Muscle of back (tissue), 11 donors: ENCODE measurements around the gene DOK4. TPM values are rescaled to one million over a fixed set of nuclear protein-coding genes. Genes with fewer than 3 reads are reported as not detected.

Source experiments
- DNase-seq, 3 donors: peaks; one replicate each; pipeline versions ENCODE4 v3.0.0 to v3.0.0-alpha.2; 2013
- polyA plus RNA-seq, 10 donors: library from polyadenylated mRNA; unstranded; fragments of 120-200 nt; gene quantifications; one replicate each; pipeline ENCODE4 v1.2.1, GENCODE V29; 2013; ENCODE audit not compliant: insufficient read length in 10 of 10

The DOK4 gene
- polyA plus RNA-seq, 10 donors: 7.3 to 16.7 (median 9.3) TPM

DNA sequence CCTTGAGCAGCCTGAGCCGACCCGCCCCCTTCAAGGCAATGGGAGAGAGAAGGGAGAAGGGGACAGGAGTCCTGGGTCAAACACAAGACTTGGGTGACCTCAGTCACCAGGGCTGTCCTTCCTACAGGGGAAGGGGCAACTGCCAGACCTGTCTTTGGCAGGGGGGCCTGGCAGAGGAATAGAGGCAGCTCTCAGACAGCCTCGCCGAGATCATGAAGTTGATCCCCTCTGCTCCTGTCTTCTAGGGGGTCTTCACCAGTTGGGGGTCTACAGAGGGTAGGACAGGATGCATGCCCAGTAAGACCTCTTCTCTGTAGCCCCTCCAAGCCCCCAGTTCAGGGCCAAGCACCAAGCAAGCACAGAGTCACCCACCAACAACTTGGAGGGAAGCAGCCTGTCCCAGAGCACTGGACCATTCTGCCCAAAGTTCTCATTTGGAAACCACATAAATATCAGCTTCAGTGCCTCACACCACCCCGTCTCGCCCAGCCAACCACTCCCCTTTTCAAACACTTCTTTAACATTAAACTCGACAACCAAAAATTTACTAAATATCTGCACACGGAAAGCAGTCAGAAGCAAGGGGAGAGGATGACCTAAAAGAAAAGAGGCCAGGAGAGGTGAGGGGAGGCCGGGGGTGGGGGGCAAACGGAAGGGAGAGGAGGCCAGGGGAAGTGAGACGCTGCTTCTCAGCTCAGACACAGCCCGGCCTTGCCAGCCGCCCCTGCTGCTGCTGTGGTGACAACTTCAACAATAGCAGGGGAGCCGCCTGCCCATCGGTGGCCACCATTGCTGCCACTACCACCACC is 7.7 kb downstream of the DOK4 start:
- DNase-seq: no peak

DNA sequence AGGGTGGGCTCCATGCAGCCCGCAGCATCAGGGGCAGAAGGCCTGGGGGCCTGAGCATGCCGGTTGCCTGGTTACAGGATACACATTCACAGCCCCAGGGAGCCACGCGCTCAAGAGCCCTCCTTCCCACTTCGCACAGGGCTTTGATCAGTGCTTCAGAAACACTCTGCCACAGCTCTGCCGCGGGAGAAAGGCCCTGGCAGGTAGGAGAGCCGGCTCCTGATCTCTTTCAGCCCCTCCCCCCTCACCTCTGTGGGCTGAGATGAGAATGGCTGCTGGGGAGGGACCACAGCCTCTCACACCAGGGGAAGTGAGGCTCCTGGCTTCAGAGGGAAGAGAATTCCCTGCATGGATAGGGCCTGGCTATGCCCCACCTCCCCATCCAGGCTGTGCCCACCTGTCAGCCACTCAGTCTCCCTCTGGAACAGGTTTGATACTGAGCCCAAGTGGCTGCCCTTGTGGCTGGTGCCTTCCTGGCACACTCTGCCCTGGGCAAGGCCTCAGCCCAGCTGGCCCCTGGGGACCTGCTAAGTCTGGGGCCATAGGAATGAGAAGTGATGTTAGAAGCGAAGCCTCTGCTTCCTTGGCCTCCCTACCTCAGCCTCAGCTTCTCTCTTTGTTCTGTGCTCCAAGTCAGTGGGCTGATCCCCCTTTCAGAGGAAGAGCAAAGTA is 8.6 kb downstream of the DOK4 start:
- DNase-seq: no peak

DNA sequence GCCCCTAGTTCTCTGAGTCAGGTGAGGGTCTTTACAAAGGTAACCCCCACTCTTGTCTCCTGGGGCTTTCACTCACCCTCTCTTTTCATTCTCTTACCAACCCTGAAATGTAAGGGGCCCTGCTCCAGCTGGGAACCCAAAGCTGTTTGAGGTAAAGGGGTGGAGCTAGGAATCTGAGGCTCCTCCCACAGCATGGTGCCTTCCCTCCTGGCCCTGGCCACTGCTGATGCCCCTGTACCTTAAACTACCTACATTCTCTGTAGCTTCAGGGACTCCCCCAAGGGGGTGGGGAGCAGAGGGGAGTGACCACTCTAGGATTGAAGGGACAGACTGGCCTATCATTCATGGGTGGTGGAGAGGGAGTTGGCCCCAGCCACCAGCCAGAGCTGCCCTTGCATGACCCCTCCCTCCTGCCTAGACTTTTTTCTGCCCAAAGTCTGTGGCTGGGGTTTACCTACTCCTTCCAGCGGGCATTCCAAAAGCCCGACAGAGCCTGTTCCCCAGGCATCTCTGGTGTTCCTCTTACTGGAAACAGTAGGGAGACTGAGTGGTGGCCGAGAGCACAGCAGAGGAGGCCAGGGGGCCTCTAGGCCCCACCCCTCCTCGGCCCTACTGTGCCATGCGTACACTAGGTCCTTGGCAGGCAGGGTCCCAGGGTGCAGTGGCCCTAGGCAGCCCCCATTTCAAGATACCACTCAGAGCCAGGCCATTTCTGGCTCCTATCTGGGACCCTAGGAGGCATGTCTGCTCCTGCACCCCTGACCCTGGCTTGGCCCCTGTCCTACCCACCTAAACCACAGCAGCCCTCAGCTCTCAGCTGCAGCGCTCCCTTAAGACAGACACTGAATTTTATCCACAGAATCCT is 9.5 kb downstream of the DOK4 start:
- no peak for DNase-seq

DNA sequence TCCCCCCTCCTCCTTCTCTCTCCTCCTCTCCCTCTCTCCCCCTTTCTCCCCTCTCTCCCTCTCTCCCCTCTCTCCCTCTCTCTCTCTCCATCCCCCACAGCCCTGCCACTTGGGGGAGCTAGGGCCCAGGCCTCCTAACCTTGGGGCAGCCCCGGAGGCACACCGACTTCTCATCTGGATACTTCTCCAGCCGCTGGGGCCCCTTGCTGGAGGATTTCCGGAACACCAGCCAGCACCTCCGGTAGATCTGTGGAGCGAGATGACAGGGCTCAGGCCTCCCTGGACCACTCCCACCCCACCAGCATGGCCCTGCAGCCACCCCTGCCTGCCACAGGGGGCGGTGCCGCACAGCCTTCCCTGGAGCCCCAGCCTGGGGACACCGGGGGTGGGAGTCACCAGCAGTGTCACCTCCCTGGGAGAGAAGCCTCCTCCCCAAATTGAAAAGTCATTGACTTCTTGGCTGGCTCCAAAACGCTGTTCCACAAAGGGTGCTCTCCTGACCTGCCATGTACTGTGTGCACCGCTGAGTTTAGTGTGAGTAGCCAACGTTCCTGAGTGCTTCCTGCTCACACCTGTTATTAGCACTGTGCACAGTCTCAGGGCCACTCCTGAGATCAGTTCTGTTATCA is 10.5 kb downstream of the DOK4 start:
- DNase-seq: peak in 1 of 3 donors; percentile 39

DNA sequence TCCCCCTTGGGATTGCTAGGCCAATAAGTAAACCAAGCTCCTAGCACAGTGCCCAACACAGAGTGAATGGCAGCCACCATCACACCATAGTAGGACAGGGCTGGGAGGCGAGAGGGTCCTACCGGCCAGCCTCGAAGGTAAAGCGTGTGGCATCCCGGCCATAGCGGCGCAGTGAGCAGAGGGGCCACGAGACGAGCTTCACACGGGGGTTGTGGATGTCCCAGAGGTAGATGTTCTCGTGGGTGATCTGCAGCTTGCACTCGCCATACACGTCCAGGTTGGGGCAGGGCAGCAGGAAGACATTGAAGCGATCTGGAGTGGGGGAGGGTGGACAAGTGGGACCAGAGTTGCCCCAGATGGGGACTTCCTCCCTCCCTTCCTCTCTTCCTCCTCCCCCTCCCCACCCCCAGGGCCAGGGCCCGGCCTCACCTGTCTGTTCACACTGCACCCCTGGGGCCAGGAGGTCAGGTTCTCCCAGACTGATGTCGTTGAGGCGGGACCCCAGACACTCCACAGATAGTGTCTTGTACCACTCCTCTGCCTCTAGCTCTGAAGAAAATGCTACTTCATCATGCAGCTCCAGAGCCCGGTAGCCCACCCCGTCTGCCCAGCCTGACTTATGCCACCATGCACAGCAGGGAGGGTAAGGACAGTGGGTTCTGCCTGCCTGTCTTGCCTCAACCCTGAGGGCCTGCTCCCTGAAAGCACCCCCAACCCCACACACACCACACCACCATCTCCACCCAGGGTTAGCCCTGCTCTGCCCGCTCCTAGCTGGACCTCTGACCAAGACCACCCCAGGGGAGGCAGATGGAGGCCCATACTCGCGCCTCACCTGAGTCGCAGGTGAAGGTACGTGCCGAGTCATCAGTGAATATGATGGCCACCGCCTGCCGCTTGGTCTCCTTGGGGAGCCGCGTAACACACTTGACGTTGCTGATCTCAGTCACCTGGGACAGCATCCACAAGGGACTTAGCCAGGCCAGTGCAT is 11.3 kb downstream of the DOK4 start:
- no peak for DNase-seq

DNA sequence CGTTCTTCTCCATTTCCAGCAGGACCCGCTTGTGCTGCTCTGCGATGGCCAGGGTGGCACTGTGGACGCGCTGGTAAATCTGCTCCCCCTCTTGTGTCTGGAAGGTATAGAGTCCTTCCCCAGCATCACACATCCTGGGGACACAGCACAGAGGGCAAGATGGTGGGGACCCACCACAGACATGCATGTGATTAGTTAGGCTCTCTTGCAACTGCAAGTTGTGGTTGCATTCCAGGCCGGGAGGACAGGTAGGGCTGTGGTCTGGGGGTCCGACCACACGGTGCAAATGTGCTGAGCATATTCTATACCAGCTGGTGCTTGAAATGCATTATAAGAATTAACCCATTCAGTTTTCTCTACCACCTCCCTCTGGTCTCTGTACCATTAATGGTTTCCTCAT is 12.4 kb downstream of the DOK4 start:
- no peak for DNase-seq

DNA sequence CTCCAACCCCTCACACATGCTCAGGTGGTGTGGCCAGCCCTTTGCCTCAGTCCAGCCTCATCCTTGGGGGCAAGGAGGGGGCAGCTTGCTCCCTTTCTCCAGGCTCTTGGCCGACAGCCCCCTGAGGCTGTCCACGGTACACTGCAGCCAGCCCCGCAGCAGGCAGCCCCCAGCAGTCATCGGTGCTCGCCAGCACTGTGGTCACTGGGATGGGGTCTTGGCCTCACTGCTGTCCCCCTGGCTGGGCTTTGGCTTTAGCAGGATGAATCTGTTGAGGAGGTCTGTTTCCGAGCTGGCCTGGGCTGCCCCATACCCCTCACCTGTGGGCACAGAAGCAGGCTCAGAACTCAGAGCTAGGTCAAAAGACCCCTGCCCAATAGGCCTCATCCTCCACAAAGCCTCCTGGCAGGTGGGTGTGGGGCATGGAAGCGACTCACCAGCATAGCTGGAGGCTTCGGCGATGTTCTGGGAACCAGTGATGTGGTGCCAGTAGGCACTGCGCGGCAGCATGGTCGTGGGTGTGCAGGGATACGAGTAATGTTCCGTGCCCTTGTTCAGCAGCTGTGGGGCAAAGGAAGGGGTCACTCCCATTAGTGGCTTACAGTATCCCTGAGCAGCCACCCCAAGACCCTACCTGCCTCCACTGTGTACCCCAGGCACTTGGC is 13.0 kb downstream of the DOK4 start:
- no peak for DNase-seq

DNA sequence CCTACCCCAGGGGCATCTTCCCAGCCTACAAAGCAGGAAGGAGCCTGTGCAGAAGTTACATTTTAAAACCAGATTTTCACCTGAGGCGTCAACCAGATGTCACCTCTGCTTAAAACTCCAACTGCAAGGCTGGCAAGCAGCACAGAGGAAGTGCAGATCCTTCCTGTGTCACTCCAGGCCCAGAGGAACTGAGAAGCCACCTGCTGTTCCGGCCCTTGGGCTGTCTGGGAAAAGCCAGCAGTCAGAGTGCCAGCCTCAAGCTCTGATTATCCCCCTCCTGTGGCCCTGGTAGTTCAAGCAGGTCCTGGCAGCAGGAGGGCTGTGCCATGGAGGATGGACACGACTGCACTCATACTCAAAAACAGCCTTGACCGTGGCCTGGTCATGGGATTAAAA is 13.6 kb downstream of the DOK4 start:
- DNase-seq: no peak

DNA sequence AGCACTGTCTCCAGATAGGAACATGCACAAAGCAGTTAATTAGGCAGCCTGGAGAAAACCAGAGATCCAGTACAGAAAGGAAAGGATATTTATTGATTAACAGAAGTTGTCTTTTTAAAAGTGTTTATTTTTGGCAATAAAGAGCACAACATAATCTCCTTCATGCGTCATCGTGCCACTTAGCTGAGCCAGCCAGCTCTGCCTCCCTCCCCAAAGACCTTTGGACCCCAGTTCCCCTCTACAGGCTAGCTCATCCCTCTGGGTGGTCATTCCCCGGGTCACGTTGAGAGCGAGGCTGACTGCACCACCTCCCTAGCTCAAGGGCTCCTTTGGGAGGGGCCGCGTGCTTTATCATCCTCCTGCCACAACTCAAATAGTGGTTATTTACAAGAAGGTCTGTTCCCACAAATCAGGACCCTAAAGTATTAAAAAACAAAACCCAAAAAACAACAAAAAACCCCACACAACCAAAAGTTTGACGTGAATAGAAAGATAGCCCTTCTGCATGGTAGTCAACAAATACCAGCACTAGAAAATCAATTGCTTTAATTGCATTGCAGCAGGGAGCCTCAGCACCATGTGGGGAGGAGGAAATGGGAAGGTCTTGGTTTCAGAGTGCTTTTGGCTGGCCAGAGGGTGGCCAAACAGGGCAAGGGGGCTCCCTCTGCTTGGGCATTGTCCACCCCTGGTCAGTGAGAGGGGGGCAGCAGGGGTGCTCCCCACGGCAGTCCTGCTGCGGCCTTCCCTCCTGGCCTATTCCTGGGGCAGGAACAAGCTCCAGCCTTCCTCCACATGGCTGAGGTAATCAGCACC is 14.2 kb downstream of the DOK4 start:
- DNase-seq: no peak

DNA sequence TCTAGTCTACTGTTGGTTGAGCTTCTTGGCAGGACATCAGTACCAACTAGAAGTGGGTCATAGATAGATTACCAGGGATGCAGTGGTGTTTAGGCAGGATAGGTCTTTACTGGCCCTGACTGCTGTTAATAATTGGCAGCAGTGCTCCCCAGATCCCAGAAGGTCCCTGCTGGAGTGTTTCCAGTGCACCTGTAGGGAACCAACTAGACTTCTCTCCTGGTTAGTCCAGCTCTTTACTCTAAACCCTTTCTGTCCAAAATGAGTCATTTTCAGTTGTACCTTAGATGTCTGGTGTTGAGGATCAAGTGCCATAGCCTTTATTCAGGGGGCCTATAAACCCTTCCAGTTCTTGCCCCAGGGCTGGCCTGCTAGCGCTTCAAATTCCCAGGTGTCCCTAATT is 15.1 kb downstream of the DOK4 start:
- DNase-seq: no peak

DNA sequence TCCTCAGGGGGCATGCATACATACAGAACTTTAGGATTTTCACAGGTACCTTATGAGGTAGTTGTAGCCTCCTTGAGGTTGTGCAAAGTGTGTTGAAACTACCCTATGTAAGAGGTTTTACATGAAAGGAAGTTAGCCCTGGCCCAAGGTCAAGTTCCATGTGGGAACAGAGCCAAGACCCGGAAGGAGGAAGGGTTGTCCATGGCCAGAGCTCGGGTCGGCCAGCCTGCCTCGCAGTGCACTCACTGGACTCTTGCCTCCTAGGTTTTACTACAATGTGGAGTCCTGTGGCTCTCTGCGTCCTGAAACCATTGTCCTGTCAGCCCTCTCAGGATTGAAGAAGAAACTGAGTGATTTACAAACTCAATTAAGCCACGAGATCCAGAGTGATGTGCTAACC is 15.6 kb downstream of the DOK4 start:
- DNase-seq: no peak

DNA sequence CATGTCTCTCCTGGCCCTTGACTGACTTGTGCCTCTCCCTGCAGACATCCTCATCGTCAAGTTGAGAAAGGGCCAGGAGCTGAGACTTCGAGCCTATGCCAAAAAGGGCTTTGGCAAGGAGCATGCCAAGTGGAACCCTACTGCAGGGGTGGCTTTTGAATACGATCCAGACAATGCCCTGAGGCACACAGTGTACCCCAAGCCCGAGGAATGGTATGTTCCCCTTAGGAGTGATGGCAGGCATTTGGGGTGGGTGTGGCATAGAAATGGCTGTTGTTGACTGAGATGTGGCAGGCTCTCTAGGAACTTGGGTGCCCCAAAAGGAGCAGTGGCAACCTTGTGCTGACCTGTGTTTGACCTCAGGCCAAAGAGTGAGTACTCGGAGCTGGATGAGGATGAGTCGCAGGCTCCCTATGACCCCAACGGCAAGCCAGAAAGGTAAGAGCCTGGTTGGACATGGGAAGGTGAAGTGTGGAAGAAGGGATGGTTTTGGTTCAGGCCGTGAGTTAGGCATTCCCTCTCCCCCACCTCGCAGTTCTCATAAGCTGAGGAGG is 16.3 kb downstream of the DOK4 start:
- no peak for DNase-seq

DNA sequence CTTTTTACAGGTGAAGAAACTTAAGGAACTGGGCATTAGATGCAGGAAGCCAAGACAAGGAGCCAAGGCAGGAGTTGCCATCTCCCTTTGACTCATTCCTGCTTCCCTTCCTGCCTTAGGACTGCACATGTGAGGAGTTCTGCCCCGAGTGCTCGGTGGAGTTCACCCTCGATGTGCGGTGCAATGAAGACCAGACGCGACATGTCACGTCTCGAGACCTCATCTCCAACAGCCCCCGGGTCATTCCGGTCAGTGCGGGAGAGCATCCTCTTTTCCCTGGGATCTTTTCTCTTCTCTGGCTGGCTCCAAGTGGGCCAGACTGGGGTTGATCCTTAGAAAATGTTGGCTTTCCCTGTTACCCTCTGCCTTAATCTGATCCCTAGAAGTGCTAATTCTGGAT is 17.2 kb downstream of the DOK4 start:
- no peak for DNase-seq

DNA sequence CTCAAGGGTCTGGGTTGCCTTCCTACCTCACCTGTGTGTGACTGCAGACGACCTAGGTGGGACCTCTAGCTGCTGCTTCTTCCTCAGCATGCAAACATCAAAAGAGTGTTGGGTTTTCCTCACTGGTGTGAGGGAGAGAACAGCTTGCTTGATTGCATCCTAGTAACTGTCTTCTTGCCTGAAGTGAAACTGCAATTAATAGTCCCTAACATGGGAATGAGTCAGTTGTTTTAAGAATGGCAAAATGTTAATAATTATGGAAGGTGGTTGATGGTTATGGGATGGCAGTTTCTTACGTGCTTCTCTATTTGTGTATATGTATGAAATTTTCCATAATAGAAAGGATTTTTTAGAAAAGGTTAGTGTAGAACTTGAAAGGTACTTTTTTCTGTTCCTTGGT is 17.9 kb downstream of the DOK4 start:
- DNase-seq: no peak

DNA sequence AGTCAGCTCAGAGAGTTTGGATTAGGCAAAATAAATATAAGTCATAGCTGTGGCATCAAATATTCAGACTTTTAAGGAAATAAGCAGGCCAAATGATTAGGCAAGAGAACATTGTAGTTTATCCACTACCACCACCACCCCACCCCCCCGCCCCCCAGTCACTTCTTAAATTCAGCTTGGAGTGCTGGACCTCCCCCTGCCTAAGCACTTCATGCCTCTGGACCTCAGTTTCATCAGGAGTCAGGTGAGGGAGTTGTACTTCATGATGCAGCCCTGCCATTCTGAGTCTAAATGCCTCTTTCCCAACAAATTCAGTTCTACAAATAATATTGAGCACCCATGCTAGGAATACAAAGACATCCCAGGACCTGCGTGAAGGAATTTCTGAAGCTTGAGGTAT is 21.8 kb downstream of the DOK4 start:
- no peak for DNase-seq

DNA sequence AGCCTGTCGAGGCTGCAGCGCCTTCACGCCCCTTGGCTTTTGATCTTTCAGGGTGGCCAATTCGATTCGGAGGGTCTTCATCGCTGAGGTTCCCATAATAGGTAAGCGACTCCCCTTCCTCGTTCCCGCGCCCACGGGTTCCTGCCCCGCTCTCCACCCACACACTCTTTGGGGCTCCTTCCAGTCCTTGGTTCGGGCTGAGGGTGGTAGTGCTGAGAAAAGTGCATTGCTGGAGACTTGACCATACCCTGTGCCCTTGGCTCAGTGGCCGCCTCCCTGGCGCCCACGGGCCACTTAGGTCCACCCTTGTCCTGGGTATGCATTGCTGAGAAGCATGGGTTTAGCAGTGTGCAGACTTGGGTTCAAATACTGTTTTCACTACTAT is 23.3 kb downstream of the DOK4 start:
- DNase-seq: no peak

DNA sequence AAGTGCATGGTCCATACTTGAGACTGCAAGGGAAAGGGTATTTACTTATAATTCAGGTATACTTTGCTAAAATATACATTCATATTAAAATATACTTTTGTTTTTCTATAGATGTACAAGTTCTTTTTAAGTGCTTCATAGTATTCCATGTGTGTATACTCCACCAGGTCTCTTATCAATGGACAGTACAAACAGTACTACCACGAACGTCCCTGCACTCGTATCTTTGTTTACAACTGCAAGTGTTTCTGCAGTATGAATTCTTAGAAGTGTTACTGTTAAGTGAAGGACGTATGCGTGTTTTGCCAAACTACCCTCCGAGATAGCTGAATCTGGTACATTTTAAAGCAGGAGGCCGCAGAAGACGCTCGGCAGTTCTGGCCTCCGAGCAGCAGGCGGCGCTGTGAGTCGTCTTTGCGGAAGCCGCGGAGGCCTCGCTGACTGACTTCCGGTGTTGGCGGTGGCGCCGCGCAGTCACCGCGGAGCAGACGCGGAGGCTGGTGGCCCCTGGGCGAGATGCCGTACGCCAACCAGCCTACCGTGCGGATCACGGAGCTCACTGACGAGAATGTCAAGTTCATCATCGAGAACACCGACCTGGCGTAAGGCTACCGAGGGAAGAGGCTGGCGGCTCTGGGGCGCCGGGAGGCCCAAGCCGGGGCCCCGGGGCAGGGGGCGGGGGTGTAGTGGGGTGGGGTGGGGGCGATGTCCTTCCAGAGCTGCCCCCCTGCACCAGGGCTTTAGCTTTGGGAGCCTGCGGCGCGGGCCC is 23.9 kb downstream of the DOK4 start, which contains the start of gene POLR2C:
TSS of gene POLR2C (plus strand) at position 471 of the 769 bp plus-strand sequence. CDS start at position 517, 46 bp downstream.
- peak; percentile 80 to 95 (median 91) for DNase-seq

DNA sequence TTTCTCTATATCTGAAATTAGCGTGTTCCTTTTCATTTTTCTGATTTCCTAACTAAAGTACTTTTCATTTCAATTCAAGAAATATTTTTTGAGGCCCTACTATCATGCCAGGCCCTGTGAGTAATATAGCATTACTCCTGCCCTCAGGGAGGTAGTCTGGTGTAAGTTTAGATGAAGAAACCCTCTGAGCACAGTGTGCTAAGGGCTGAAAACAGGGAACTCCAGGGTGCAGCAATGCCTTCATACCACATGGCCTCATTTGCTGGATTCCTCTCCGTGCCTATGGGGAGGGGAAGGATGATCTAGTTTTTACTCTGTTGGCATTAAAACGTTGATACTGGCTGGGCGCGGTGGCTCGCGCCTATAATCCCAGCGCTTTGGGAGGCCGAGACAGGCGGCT is 34.3 kb downstream of the DOK4 start:
- no peak for DNase-seq
